GM12878 (cell line): ENCODE data around the gene ABHD15. TPM values are rescaled to one million over a fixed set of nuclear protein-coding genes. Genes with fewer than 3 reads are reported as not detected.

Experiments used
- ATAC-seq: fragments of 200-7000 bp; cut with Tn5 transposase; 3 replicates; pipeline ENCODE4 v1.9.1; 2020; ENCODE audit warnings: mild to moderate bottlenecking, moderate library complexity
- BruUV-seq: library from RNA; stranded (reverse); fragments of 400-500 nt; replicated peaks from 2 replicates; lab custom pipeline; 2021; lab: Mats Ljungman, UMichigan
- CTCF ChIA-PET: fragments of 300-600 bp; sonication (Branson Sonifier 250); formaldehyde crosslinking; extraction: SDS; loops from one replicate; lab custom pipeline; 2021; ENCODE audit warnings: inconsistent platforms; lab: Yijun Ruan, JAX
- POLR2A ChIA-PET: fragments of 350-600 bp; formaldehyde crosslinking; extraction: SDS; loops from one replicate; lab custom pipeline; 2021; ENCODE audit warnings: inconsistent platforms; lab: Charles Lee
- RAD21 ChIA-PET: fragments of 300-600 bp; sonication (Branson Sonifier 250); formaldehyde crosslinking; loops from one replicate; lab custom pipeline; 2023; ENCODE audit warnings: antibody characterized with exemption; ENCODE audit not compliant: unreplicated experiment; lab: Charles Lee
- SMC1A ChIA-PET: fragments of 300-600 bp; sonication (Branson Sonifier 250); formaldehyde crosslinking; loops from one replicate; lab custom pipeline; 2023; ENCODE audit not compliant: unreplicated experiment, uncharacterized antibody; lab: Charles Lee
- DNase-seq: peaks from one replicate; pipeline ENCODE4 v3.0.0-alpha.2; 2011; ENCODE audit warnings: low read depth, low spot score
- FAIRE-seq: peaks from 3 replicates; lab custom pipeline; 2011; peaks lifted over from hg19 to GRCh38; lab: Jason Lieb, UNC
- H2AFZ ChIP-seq: 2 replicates; pipeline ENCODE4 v1.6.0; 2011; ENCODE audit warnings: low read depth, low read length, control low read depth; ENCODE audit not compliant: control insufficient read depth
- H3K27ac ChIP-seq: 2 replicates; pipeline ENCODE4 v1.5.1; 2011; ENCODE audit warnings: control low read depth; ENCODE audit not compliant: control insufficient read depth, insufficient read depth
- H3K27me3 ChIP-seq, 2 experiments: replicated peaks in 1 of 2; 2 replicates each; pipeline versions ENCODE4 v1.6.0 to v1.6.1; 2011; ENCODE audit warnings: low read length in 1 of 2; ENCODE audit not compliant: control insufficient read depth in 2 of 2, insufficient read depth in 2 of 2
- H3K36me3 ChIP-seq, 2 experiments: 2 replicates each; pipeline ENCODE4 v1.5.1; 2011; ENCODE audit warnings: low read length in 1 of 2; ENCODE audit not compliant: control insufficient read depth in 2 of 2, insufficient read depth in 2 of 2
- H3K4me1 ChIP-seq: 2 replicates; pipeline ENCODE4 v1.6.1; 2011; ENCODE audit warnings: mild to moderate bottlenecking, low read length, moderate library complexity, mixed read lengths; ENCODE audit not compliant: control insufficient read depth, insufficient read depth
- H3K4me2 ChIP-seq: 2 replicates; pipeline ENCODE4 v1.6.0; 2011; ENCODE audit warnings: control low read depth; ENCODE audit not compliant: control insufficient read depth, insufficient read depth
- H3K4me3 ChIP-seq: fragments of 200-600 bp; sonication (generic); 2 replicates; pipeline ENCODE4 v1.5.1; 2016
- H3K79me2 ChIP-seq: 2 replicates; pipeline ENCODE4 v1.6.0; 2011; ENCODE audit warnings: low read length; ENCODE audit not compliant: control insufficient read depth, insufficient read depth
- H3K9ac ChIP-seq: 2 replicates; pipeline ENCODE4 v1.8.0; 2011; ENCODE audit warnings: low read length, control low read depth, mixed read lengths; ENCODE audit not compliant: control insufficient read depth, insufficient read depth
- H3K9me3 ChIP-seq: replicated peaks from 3 replicates; pipeline ENCODE4 v1.5.1; 2011; ENCODE audit warnings: mild to moderate bottlenecking, low read length; ENCODE audit not compliant: control insufficient read depth, insufficient read depth
- H4K20me1 ChIP-seq: 2 replicates; pipeline ENCODE4 v1.6.0; 2011; ENCODE audit not compliant: control insufficient read depth, insufficient read depth
- BCL11A ChIP-seq: IDR thresholded peaks from 2 replicates; pipeline ENCODE4 v1.6.1; 2011; ENCODE audit warnings: low read depth, low read length
- CBFB ChIP-seq: IDR thresholded peaks from 2 replicates; pipeline ENCODE4 v1.6.1; 2016; ENCODE audit warnings: antibody characterized with exemption, low read depth
- FOXM1 ChIP-seq: IDR thresholded peaks from 2 replicates; pipeline ENCODE4 v1.6.1; 2012; ENCODE audit warnings: low read depth, mild to moderate bottlenecking, inconsistent platforms, low read length, moderate library complexity
- HCFC1 ChIP-seq: fragments of 150-350 bp; IDR thresholded peaks from 2 replicates; pipeline ENCODE4 v1.6.1; 2014; ENCODE audit warnings: low read length
- JUNB ChIP-seq: IDR thresholded peaks from 2 replicates; pipeline ENCODE4 v1.6.1; 2016; ENCODE audit warnings: antibody characterized with exemption, mild to moderate bottlenecking
- SMC3 ChIP-seq: IDR thresholded peaks from 2 replicates; pipeline ENCODE4 v1.6.1; 2011; ENCODE audit warnings: low read length, improper control_type of control experiment, borderline replicate concordance
- SPI1 ChIP-seq: IDR thresholded peaks from 2 replicates; pipeline ENCODE4 v1.6.1; 2011; ENCODE audit warnings: low read depth, mild to moderate bottlenecking, low read length, moderate library complexity, borderline replicate concordance; ENCODE audit not compliant: insufficient read depth
- STAT3 ChIP-seq: IDR thresholded peaks from 2 replicates; pipeline ENCODE4 v1.6.1; 2011; ENCODE audit warnings: low read depth, low read length, improper control_type of control experiment
- ZNF622 ChIP-seq: fragments of 450-650 bp; IDR thresholded peaks from 2 replicates; pipeline ENCODE4 v1.6.1; 2017; ENCODE audit warnings: mild to moderate bottlenecking, inconsistent platforms
- WGBS: methylation state at CpG from one replicate; pipeline ENCODE4 v1.1.6; 2016; ENCODE audit warnings: low lambda C conversion rate; ENCODE audit not compliant: insufficient replicate concordance, insufficient coverage; ENCODE audit errors: missing lambda C conversion rate; 5-methylcytosine and 5-hydroxymethylcytosine counted together
- in situ Hi-C: fragments of 300-500 bp; cut with MboI; formaldehyde crosslinking; loops from 9 replicates; pipeline ENCODE4 v1.14.3; 2018; ENCODE audit warnings: mixed read lengths
- intact Hi-C: fragments of 100-400 bp; cut with micrococcal nuclease; formaldehyde crosslinking; loops from one replicate; pipeline ENCODE4 v1.14.2; 2022; ENCODE audit not compliant: unreplicated experiment
- polyA plus RNA-seq, 11 experiments: library from polyadenylated mRNA; depleted of rRNA in 4 of 11; unstranded in 6 of 11; stranded (reverse) in 5 of 11; fragments of >200 nt; fragmentation: Nextera tagmentation in 4 of 11; fragmentation: Illumina TruSeq in 1 of 11; extraction: Ambion mirVana in 4 of 11; extraction: Trizol in 1 of 11; gene quantifications; 1 replicate in 1 of 11; 2 replicates in 10 of 11; pipeline versions ENCODE4 v1.2.1 to v1.2.3, GENCODE V29; 2011 to 2016; ENCODE audit warnings: inconsistent platforms in 2 of 11, missing spikeins in 2 of 11, low read depth in 1 of 11
- total RNA-seq, 4 experiments: library from RNA; depleted of rRNA in 3 of 4; stranded (reverse); fragments of >200 nt in 3 of 4; fragmentation: Illumina TruSeq in 1 of 4; extraction: Trizol in 1 of 4; gene quantifications; 2 replicates each; pipeline versions ENCODE4 v1.2.1 to v1.2.3, GENCODE V29; 2013 to 2021

Gene ABHD15
- total and polyA plus RNA-seq, 10 of the 15 experiments (the other 5 are each of a cell fraction or from before 2014, with no cell fraction given) = 2.1 to 9.2 (median 4.9) TPM

DNA sequence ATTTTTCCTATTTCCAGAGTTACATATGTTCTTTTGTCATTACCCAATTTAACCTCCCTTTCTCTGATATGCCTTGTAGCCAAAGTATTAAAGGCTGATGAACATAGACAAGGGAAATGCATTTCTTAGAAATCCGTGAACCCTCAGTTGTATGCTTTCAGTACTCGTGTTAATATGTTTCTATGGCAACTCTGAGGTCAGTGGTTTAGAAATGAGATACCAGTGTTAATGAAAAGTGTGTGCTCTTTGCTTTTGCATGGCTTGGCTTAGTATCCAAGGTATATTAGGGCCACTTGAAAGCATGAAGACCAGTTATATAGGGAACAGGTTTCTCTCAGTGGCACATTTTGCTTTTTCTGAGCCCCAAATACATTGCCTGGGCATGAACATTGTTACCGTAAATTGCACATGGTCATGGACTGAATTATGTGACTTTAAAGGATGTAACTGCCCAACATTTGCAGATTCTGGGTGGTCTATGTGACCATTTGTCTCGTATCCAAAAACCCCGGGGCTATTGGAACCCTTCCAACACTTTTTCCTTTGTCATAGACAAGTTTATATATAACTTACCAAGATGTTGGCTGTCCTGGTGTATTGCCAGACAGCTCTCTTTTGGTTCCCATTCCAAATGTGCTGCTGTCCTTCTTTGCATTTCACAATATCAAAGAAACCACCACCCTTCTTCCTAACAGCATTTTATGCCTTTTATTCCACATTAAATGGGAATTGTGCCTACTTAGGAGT, 17.5 kb downstream of the ABHD15 start (continued):
- peak; percentile 42; the same call in 1 of the 2 replicates for TF ChIP-seq JUNB

DNA sequence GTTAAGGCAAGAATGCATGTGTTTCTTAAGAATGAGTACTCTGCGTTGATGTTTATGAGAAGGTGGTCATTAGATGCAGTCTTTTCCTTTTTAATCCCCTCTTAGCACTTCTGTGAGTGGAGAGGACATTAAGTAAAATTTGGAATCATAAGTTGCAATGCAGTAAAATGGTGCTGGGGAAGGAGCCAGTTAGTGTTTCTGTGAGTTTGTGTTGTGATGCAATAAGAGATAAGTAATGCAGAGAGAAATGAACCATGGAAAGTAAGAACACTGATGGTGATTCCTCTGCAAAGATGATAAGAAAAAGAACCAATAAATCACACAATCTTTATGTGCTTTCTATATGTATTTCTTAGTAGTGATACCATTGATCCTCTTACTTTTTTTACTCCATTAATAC, 20.0 kb downstream of the ABHD15 start:
- H3K9ac ChIP-seq = no peak overlapping the region
- TF ChIP-seq CBFB = no peak
- TF ChIP-seq SMC3 = no peak
- no peak for TF ChIP-seq FOXM1
- TF ChIP-seq ZNF622 = no peak
- no peak for TF ChIP-seq SPI1
- TF ChIP-seq HCFC1 = no peak
- no peak for TF ChIP-seq BCL11A
- no peak for TF ChIP-seq STAT3
- TF ChIP-seq, all 136 proteins: peak for 0
- in situ Hi-C loops = no loop called here
- FAIRE-seq (no peak), ATAC-seq (no peak), DNase-seq (no peak)
- H3K27me3 ChIP-seq = no peaks in the 10 kb centered on the region
- 100% methylated on average over 1 of the region's 1 CpG for WGBS
- no peak overlapping the region for H3K27ac ChIP-seq
- H3K9me3 ChIP-seq = no peaks in the 10 kb centered on the region
- no peak overlapping the region for H2AFZ ChIP-seq
- ChIA-PET SMC1A (interaction anchor here (1.1 kb wide), 1 partner anchor 10 kb away, joined by 3 read pairs; no protein-coding TSS in a partner anchor), RAD21 (no interaction called here), CTCF (interaction anchor here (1.1 to 2.2 kb wide), 3 partner anchors 9 to 177 kb away, joined by 3 to 9 read pairs (median 6); no protein-coding TSS in a partner anchor), POLR2A (no interaction called here)
- BruUV-seq = no TSS peak
- no peaks in the 10 kb centered on the region for H3K79me2 ChIP-seq
- H3K4me3 ChIP-seq = no peak overlapping the region
- intact Hi-C loops = no loop called here
- no peaks in the 10 kb centered on the region for H4K20me1 ChIP-seq
- no peak overlapping the region for H3K4me2 ChIP-seq
- peaks cover 9% of the 10 kb centered on the region; the same call in 1 of the 2 replicates for H3K4me1 ChIP-seq
- peaks cover 4 to 14% of the 10 kb centered on the region in 2 experiments; a peak in 3 of 4 replicates for H3K36me3 ChIP-seq
